Choroid plexus epithelial cell (primary cell): ENCODE measurements around the gene C6orf132.

Experiments
- DNase-seq: peaks from one replicate; pipeline ENCODE4 v3.0.0-alpha.2; 2010; ENCODE audit warnings: low read depth
- H3K4me3 ChIP-seq: 2 replicates; pipeline ENCODE4 v1.5.1; 2011; ENCODE audit warnings: low read depth, mild to moderate bottlenecking, control low read depth, low read length, moderate library complexity
- CTCF ChIP-seq: conservative IDR thresholded peaks from 2 replicates; pipeline ENCODE4 v1.5.1; 2011; ENCODE audit warnings: low read depth, mild to moderate bottlenecking, control low read depth, inconsistent platforms, low read length, moderate library complexity

The C6orf132 gene

GRCh38 chr6:42066156-42066675 is 76.2 kb downstream of the C6orf132 start:
- no peak for TF ChIP-seq CTCF
- H3K4me3 ChIP-seq: no peak overlapping the region
- no peak for DNase-seq

- H3K4me3 ChIP-seq: no peak overlapping the region
- DNase-seq: no peak
- no peak for TF ChIP-seq CTCF
Observed at GRCh38 chr6:42059743-42060142, 82.7 kb downstream of the C6orf132 start.

GRCh38 chr6:42053601-42054000 is 88.8 kb downstream of the C6orf132 start:
- no peak overlapping the region for H3K4me3 ChIP-seq
- TF ChIP-seq CTCF: no peak
- DNase-seq: no peak

- H3K4me3 ChIP-seq: peak overlapping the region; percentile 89
- TF ChIP-seq CTCF: no peak
- peak; percentile 47 for DNase-seq
Observed at GRCh38 chr6:42051268-42051653, 91.2 kb downstream of the C6orf132 start.
